CD4-positive, alpha-beta T cell treated with Interleukin-17A for 1 hour (primary cell): Measurements from ENCODE around the gene SOCS1.
"Not testable (repeated sequence)": the region's sequence is repeated elsewhere in the genome, so short reads cannot be mapped to it uniquely, and the experiment has no call there.

Experiments
- DNase-seq: peaks from one replicate; pipeline ENCODE4 v3.0.0-alpha.2; 2020

The SOCS1 gene

DNA sequence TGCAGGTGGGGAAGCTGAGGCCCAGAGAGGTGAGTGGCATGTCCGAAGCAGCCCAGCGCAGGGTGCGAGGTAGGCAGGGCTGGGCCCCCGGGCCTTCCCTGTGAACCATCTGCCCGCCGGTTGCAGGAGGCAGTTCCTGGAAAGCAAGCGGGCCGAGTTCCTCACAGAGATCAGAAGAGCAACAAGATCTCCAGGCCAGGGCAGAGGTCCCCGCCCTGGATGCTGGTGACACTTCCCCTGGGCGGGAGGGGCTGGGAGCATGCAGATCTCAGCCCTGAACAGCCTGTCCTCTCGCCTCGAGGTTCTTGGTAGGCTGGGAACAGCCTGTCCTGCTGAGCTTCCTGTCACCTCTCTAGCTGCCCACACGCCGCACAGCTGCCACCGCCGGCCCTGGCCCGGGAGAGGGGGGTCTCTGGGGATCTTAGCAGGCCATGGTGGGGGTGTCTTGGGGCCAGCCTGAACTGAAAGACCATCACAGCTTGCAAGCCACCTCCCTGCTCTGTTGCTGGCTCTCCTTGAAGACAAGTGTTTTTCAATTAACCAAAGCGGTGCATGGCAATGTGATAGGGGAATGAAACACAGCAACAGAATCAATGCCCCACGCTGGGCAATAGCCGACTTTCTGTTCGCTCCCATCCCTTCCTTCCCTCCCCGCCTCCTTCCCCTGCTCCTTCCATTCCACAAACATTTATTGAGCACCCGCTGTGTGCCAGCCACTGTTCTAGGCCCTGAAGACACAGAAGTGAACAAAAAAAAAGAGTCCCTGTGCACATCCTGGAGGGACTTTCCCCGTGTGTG, 31.7 kb downstream of the SOCS1 start:
- DNase-seq = peak; percentile 66

DNA sequence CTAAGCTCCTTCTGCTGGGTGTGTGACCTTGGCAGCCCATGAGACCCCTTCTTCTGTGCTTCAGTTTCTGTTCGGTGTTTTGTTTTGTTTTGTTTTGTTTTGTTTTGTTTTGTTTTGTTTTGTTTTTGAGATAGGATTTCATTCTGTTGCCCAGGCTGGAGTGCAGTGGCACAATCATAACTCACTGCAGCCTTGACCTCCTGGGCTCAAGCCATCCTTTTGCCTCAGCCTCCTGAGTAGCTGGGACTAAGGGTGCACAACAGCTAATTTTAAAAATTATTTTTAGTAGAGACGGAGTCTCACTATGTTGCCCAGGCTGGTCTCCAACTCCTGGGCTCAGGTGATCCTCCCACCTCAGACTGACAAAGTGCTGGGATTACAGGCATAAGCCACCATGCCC, 35.5 kb downstream of the SOCS1 start:
- not testable (repeated sequence) for DNase-seq

DNA sequence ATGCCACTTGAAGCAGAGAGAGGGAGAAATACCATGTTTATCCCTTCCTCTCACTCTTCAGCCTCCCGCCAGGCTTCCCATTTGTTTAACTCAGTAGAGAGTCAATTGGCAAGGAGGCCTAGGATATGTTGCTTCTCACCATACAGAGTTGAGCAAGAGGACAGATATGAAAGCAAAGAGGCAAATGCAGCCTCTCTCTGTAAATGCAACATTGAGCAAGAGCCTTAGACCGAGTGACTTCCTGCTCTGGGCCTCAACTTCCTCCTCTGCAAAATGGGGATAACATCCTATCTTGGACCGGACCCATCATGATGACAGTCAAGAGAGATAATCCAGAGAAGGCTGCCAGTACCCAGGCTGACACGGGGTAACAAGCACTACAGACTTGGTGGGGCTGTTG, 36.8 kb downstream of the SOCS1 start:
- DNase-seq = no peak

DNA sequence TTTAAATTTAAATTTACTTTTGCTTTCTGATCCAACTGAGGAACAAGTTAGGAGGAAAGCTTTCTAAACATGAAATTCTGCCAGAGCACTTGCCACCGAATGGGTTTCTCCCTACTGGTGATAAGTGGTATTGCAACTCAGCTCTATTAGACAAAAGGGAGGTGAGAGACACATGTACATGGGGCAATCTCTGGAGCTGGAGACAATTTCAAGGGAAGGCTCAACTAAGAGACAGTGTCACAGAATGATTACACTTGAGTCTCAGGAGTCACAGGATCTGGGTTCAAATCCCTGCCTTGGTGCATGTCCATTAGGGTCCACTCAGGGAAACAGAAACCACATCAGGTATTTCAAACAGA, 37.4 kb downstream of the SOCS1 start:
- DNase-seq = peak; percentile 37

DNA sequence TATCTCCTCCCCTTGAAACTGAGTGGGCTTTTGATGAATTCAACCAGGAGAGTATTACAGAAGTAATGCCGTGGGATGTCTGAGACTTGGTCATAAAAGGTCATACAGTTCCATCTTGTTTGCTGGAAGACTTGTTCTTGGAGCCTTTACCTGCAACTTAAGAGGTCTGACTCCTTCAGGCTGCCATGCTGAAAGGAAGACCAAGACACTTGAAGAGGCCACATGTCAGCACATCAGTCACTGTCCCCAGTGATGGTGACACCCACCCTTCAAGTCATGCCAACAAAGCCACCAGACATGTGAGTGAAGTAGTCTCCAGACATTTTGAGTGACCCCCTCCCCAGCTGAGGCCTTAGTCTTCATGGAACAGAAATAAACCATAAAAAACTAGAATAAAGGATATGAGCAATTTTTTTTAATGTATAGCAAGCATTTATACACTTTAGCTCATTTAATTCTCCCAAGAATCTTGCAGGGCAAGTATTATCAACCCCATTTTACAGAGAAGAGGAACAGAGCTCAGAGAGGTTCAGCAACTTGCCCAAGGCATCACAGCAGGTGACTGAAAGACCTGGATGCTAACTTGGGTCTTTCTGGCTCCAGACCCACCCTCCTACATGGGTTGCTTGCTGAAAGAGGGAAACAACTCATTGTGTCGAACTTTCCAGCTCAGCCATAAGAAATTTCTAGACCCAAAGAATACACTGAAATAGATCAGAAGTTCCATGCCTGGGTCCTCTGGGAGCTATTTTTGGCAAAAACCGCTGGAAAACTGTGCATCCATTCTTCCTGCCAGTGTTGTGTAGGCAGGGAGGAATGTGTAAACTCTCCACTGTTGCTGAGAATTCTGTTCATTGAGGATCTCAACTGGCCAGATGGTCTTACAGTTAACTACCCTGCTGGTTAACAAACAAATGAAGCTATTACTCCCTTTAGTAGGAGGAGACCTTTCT, 38.1 kb downstream of the SOCS1 start:
- no peak for DNase-seq

DNA sequence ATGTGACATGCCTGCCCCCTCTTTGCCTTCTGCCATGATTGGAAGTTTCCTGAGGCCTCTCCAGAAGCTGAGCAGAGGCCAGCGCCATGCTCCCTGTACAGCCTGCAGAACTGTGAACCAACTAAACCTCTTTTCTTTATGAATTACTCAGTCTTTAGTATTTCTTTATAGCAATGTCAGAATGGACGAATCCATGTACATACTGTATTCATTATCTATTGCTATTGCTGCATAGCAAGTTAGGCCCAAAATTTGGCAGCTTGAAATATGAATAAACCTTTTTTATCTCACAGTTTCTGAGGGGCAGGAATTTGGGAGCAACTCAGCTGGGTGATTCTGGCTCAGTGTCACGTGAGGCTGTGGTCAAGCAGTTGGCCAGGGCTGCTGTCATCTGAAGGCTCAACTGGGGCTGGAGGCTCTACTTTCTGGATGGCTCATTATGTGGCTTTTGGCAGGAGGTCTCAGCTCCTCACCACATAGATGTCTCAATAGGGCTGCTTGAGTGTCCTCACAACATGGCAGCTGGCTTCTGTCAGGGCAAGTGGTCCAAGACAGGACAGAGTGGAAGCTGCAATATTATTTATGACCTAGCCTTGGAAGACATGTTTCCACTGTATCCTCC, 40.0 kb downstream of the SOCS1 start:
- DNase-seq = no peak

DNA sequence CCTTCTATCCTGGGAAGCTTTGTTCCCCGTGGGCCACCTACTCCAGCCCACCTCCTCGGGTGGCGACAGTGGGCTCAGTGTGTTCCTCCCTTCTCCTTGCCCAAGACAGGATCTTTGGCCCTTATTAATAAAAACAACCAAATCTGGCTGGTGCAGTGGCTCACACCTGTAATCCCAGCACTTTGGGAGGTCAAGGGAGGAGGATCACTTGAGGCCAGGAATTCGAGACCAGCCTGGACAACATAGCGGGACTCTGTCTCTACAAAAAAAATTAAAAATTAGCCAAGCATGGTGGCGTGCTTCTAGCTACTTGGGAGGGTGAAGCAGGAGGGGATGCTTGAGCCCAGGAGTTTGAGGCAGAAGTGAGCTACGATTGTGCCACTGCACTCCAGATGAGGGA, 42.2 kb downstream of the SOCS1 start:
- DNase-seq = no peak

DNA sequence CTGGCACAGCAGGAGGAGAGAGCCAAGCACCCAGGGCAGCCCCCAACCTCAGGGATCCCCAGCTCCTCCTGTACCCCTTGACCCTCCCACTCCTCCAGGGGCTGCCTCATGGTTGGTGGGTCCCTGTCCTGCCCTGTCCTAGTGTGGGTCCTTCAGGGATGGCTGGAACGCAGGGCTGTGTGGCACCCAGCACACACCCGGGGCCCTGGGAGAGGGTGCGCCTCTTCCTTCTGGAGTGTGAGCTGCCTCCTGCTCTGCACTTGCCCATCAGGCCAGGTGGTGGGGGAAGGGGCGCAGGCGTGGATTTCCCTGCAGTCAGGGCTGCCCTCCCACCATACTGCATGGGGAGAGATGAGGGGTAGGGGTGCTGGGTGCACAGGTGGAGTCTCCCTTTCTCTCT, 42.6 kb downstream of the SOCS1 start:
- DNase-seq = no peak

DNA sequence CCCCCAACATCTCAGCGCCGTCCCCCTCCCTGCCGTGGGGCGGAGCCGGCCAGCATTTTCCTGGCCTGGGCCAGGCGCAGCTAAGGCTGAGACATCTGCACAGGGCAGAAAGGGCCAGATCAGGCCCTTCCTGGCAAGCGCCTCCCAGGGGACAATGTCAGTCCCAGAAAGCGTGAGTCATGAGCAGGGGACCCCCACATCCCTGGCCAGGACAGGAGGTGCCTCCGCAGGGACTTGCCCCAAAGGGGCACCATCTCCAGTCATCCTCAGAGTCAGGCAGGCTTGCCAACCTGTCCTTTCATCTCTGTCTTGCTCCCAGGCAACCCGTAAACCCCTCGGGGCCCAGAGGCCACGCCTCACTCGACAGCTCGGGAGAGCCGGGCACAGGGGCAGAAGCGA, 43.2 kb downstream of the SOCS1 start:
- DNase-seq = no peak

DNA sequence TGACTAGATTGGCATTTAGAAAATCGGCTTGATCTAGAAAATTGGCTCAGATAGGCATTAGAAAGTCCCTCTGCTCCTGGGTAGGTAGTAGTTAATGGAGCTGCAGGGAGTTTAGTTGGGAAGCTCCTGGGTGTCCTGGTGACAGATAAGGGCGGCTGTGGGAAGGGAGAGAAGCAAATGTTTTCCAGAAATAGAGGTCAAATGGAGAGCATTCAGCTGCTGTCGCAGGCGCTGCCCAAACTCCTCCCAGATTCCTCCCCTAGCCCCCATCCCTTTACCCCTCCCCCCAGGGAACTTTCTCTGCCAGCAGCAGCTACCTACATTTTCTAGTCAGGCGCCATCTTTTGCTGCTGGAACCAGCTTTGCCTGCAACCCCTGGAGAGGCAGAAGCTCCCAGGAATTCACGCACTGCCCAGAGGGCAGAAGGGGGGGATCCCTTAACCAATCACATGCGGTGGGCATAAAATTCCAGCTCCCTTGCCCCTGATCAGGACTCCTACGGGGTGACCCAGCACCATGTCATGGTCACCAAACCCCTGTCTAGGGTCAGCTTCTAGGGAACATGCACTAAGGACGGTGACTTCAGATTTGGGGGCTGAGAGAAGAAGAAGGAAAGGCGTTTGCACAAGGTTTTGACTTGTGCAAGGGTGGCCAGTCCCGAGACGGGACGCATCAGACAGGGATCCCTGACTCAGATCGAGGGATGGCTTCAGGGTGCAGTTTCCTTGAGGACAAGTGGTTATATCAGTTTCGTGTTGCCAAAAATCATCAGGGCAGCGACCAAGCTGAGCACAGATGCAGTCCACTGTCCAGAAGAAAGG, 43.8 kb downstream of the SOCS1 start:
- DNase-seq = no peak

DNA sequence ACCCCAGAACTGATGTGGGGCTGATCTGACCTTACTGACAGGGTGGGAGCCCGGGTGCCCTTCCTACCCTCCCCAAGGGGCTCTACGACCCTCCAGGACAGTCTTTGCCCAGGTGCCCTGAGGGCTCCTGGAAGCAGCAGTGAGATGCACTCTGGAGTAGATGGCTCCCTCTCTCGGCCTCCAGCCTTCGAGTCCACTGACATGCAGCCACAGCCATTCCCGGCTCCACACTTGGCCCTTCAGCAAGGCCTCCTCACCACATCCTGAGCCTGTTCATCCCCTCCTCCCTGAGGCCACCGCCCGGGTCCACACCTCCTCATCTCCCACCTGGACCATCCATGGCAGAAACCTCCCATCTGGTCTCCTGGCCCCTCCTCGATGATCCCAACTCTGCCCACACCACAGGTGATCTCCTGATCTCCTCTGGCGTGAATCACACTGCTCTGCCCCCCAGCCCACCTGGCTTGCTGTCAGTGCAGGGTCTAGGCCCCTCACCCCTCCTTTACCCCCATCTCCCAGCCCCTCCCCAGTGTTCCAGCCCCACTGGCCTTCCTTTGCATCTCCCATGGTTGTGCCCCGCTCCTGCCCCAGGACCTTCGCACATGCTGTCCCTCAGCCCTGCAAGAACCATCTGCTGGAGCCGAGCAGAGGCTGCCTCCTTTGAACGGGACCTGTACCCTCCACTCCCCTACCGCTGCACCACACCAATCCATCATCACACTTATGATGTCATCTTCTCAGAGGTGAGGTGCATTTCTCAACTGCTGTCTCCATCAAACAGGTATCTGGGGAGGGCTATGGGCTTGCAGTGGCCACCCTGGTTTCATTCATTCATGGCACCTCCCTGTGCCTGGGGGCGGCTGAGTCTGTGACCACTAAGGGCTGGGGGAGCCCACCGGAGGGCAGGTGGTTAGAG, 44.7 kb downstream of the SOCS1 start:
- DNase-seq = no peak

DNA sequence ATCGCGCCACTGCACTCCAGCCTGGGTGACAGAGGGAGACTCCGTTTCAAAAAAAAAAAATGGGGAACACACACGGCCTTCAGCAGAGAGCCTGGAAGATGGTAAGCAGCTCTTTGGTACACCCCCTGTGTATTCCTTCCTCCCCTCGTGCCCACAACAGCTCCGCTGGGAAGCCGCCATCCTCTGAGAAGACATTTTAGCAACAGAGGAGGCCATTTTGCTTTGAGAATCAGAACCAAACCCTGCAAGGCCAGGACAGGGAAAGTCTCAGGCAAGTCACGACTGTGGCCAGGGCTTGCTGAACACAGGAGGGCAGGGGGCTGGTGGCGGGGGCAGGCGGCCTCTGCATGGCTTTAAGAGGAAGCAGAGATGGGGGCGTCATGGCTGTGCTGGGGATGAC, 45.7 kb downstream of the SOCS1 start:
- no peak for DNase-seq

DNA sequence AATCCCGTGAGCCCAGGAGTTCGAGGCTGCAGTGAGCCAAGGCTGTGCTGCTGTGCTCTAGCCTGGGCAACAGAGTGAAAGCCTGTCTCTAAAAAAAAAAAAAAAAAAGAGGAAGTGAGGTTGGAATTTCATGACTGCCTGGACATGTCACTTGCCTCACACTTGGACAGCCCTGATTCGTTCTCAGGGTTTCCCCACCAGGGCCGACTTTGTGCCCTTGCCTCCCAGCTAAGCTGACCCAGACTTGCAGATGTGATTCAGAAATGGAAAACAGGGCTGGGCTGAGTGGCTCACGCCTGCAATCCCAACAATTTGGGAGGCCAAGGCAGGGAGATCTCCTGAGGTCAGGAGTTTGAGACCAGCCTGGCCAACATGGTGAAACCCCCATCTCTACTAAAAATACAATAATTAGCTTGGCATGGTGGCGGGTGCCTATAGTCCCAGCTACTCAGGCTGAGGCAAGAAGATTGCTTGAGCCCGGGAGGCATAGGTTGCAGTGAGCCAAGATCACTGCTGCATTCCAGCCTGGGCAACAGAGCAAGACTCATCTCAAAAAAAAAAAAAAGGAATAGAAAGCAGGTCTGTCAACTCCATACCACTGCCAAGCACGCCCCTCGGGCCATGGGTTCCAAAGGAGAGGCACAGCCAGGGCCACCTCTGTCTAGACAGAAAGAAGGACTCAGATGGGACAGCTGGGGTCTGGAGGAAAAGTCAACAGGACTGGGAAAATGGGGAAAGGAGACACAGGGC, 46.9 kb downstream of the SOCS1 start:
- DNase-seq = no peak

DNA sequence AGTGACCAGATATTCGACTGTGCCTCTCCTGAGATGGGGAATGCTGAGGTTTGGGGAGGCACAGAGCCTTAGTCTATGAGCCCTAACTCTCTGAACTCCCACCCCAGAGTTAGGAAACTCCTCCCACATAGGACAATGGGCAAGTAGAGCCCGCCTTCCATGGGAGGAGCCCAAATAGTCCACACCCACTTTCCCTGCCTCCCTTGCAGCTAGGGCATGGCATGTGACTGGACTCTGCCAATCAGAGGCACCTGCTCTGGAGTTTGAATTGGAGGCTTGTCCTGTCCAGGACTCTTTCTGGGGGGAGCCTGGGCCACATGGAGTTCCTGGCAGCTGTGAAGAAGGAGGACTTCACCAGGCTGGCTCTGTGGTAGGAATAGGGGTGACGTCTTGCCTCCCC, 48.4 kb downstream of the SOCS1 start:
- no peak for DNase-seq

DNA sequence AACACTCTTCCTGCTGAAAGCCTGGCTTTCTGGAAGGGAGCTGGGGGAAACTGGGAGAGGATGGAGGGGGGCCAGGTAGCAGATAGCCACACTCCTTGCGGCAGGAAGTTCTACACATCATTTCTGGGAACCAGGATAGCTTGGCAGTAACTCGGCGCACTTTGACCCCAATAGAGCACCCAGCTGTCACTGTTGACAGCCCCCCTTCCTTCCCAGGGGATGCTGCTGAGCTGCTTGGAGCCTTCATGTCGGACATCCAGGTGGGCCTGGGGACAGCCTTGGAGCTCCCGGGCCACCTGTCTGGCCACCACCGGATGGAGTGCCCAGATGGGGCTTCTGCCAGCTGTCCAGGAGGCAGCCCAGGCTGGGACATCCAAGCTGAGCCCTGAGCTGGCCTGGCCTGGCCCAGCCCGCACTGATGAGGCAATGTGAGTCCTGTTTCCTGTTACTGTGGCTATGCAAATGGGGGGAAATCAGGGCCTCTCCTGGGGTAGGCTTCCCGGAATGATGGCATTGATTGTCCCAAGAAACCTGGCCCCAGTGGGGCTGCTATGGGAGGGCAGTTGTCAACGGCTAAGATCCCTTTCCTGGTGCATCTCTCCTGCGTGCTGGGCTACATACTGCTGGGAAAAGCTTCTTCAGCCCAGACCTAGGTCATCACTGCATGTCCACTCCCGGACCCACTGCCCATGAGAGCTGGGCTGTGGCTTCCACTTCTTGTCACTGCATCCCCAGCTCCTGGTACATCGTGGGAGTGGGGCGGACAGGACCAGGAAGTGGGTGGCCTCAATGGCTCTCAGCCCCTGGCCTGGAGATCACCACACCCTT, 50.0 kb downstream of the SOCS1 start:
- DNase-seq = no peak

DNA sequence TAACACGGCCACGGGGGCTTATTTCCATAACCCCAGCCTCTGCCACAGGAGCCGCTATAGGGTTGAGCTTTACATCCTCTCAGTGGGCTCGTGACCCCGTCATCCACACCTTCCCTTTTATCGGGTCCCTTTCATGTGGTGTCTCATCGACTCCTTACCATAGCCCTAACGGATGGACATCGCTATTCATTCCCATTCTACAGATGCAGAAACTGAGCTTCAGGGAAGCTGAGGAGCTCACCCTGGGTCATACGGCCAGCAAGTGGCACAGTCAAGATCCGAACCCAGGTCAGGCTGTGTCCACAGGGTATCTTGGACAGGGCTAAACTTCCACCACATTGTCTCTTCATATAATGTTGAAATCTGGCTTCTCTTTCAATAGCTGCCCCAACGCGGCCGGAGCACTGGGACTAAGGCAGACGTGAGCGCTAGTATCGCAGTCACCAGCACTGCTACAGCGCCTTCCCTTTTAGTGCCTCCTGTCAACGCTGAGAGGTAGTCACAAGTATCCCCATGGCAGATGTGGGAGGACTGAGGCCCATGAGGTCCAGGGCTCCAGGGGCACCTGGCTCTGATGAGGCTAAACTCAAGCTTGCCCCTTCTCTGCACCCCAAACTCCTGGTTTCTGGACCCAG, 50.8 kb downstream of the SOCS1 start:
- DNase-seq = no peak

DNA sequence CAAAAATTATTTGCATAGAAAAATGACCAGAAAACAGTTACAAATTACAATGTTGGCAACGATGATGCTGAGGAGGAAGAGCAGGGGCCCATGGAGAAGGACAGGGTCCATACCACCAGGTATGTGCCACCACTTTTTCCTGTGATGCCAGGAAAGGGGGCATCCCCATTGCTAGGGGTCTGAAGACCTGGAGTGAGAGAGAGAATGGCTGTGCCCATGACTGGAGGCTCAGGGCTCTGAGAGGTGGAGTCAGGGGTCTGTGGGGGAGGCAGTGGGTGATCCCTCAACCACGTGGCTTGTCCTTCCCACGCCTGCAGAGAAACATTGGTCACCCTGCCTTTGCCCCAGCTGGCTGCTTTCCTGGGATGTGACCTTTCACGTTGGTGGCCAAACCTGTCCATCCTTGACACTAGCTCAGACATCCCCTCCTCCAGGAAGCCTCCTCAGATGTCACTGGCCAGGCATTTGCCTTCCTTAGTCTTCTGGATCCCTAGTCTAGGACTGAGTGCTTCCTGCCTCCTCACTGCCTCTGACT, 51.4 kb downstream of the SOCS1 start:
- no peak for DNase-seq
